NCI-H345 (cell line): ENCODE data around the gene CDC42BPB.
A peak's percentile ranks its signal among the peaks of the same experiment; 100 is the strongest.
"Not testable (repeated sequence)": the region's sequence is repeated elsewhere in the genome, so short reads cannot be mapped to it uniquely, and the experiment has no call there.

Experiments
- DNase-seq: peaks from one replicate; lab custom pipeline; 2025; lab: John Stamatoyannopoulos, UW

Gene CDC42BPB

DNA sequence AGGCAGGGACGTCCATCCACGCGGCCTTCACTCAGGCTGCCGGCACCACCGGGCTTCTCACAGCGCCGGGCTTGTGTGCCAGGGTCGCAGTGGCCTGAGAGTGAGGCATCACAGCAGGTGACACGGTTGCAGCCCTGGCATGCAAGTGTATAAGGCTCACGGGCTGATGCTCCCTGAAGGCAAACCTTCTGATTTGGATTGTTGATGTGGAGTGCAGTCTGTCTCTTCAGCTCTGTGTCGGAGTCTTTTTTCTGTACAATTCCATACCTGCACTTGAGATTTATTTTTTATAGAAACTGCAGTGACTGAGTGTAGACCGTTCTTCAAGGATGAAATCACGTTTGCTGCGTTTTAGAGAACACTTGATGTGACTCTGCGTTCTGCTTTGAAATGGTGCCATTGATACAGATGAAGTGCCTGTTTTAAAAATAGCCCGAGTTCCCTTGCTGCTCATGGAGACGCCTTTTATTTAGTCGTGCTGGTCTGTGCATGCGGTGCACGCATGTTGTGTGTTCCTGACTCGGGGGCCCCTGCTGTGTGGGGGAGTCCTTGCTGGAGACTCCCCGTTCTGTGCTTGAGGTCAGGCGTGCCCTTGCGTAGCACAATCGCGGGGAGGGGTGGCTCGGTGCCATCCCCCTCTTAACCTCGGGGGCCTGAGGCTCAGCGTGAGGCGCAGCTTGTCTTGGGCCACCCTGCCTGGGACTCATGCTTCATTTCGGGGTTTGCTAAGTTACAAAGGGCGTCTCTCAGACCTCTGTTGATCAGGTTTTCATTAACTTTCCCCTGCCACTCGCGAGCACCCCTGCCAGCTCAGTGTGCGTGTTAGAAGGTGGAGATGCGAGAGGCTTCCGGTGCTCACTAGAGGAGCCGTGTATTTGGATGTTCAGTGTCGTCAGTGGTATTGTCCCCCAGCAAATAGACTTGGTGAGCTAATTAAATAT lies 156.4 kb downstream of the CDC42BPB start:
- peak; percentile 61 for DNase-seq

DNA sequence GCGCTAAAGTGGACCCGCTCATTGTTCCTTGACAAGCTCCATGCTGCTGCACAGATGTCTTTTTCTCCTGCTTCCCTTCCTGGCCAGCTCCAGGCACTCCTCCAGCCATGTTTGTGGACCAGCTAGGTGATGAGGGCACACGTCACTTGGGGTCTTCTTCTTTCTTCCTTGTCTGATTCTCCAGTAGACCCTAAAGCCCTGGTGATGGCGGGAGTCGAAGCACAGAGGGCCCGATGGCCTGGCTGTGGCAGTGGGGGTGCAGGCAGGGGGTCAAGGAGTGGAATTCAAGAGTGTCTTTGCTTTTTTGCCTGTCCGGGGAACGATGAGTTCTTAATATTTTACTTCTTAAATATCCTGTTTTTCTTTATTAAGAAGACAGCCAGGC lies 157.8 kb downstream of the CDC42BPB start:
- DNase-seq: no peak

DNA sequence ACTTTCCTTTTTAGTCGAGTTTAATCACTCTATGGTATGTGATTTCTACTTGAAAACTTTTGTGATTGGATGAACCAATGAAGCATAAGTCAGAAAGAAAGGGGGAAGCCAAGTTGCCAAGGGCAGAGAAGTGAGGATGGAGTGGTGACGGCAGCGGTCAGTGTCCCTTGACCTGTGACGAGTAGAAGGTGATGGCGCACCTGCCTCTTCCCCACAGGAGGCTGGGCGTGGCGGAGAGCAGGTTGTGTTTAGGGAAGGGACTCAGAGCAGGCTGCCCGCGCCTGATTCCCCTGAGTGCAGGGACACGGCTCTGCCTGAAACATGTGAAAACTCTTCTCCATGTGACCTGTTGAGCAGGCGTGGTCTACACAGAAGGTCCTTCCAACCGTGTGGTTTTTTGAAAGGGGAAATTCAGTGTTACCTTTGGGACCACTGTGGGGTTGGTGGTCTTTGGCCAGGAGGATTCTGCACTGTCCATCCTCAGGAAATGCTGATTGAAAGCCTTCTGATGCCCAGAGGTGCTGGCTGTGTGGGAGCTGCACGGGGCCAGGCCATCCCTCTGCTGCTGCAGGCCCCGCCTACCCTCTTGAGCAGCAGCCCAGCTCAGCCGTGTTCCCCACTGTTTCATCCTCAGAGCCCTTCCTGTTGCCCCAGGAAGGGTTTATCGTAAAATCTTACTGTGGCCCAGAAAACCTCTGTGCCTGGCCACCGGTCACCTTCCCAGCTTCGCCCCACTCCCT lies 158.4 kb downstream of the CDC42BPB start:
- DNase-seq: no peak

DNA sequence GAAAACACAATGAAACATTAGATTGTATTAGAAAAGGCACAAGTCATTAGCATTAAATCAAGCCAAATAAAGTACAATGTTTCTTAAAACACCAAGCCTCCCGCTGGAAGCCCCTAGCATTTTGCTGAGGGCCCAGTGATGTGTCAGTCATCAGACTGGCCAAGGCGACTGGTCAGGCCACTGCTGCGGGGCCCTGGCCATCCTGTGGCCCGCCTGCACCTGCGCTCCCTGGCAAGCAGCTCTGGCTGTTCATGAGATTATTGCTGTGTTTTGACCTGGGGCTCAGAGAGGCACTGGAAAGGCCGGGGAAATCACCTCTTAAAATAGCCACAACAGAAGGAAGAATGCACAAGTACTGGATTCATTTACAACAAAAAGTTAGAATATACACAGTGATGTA lies 159.1 kb downstream of the CDC42BPB start:
- DNase-seq: no peak

DNA sequence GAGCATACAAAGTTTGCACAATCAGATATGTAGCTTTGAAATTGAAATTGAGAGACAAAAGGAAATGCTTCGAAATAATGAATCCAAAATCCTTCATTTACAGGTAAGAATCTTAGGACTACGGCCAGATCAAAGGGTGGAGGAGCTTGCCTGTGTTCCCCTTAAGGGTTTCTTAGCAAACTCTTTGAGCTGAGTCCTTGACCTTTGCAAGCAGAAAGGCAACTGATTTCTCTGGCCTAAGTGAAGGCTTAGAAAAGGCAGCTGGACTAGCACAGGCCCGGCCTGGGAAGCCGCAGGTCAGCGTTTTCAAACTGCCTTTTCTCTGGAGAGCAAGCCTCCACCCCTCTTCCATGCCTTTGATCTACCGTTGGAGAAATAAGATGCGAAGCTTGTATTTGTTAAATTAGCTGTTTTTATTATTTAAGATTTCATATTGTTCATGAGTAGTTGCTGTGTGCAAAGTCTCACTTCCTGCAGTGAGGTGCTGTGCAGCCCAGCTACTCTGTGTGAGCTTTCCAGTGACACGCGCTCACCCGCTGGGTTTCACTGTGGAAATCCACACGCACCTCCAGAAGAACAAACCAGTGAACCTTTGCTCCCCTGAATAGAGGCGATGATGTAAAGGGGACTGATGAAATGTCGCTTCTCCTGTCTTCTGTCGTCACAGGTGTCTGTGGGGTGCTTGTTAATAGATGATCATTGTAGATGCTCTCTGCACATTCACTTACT lies 159.9 kb downstream of the CDC42BPB start:
- DNase-seq: no peak

DNA sequence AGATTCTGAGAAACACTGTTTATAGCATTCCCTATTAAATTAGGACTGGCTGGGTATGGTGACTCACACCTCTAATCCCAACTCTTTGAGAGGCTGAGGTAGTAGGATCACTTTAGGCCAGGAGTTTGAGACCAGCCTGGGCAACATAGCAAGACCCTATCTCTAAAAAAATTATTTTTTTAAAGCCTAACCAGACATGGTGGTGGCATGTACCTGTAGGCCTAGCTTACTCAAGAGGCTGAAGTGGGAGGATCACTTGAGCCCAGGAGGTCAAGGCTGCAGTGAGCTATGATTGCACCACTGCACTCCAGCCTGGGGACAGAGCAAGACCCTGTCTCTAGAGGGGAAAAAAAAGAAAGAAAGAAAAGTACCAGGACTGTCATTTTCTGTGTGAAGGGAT lies 160.6 kb downstream of the CDC42BPB start:
- DNase-seq: not testable (repeated sequence)

DNA sequence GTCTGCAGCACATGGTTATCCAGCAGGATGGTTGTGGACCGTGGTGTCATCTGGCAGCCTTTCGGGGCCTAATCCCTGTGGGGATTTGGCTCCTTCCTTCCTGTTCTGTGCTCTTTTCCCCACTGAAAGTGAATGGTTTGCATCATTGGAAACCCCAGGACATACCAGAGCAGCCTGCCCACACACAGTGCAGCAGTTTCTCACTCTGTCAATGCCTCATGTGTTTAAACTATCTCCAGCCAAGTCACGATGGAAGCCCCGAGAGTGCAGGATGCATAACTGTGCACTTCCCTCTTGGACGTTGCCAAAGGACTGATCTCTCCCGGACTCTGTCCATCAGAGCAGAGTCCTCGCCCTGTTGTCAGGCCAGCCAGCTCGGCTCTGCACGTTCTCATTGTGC lies 163.9 kb downstream of the CDC42BPB start:
- DNase-seq: no peak

DNA sequence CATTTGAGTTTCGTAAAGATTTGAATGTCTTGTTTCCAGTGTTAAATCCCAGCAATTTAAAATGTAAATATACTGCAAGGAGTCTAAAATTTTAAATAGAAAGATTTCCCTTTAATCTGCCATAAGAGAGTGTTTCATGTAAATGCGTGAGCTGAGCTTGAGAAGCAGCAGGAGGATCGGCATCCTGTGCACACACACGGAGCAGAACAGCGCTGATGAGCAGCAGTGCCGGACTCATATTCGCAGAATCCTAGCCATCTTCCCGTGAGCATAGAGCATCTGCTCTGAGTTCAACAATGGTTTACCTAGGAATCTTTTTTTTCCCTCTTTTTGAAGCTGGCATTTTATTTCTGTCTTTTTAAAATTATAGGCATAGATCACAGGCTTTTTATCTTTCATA lies 164.7 kb downstream of the CDC42BPB start:
- no peak for DNase-seq

DNA sequence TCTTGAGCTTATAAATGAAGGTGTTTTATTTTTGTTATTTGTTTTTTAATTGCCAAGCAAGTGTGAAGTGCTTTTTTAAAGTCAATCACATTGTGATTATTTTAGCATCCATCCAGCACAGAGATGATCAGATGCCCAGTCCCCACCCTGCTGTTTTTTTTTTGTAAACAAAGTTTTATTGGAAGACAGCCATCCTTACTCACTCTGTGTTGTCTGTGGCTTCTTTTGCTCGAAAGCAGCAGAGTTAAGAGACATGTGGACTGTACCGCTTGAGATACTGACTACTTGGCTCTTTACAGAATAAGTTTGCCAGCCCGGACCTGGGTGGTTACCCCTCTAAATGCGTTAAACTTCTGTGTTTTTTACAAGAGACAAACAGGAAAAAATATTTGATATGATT lies 165.8 kb downstream of the CDC42BPB start:
- DNase-seq: peak; percentile 15

DNA sequence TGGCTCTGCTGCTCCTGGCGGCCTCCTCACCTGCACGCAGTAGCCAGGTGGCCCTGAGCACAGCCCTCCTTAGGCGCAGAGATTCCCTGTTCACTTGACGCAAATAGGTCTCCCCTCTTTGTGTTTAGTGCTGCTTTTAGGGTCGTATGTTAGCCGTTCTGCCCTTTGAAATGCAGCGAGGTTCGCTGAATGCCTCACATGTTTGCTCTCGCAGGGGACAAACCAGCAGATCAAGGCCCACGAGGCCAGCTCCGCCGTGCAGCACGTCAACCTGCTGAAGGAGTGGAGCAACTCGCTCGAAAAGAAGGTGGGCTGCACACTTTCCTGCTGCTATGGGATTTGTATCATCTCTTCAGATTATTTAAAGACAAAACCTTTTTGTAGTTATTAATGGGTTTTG lies 166.2 kb downstream of the CDC42BPB start:
- DNase-seq: no peak

DNA sequence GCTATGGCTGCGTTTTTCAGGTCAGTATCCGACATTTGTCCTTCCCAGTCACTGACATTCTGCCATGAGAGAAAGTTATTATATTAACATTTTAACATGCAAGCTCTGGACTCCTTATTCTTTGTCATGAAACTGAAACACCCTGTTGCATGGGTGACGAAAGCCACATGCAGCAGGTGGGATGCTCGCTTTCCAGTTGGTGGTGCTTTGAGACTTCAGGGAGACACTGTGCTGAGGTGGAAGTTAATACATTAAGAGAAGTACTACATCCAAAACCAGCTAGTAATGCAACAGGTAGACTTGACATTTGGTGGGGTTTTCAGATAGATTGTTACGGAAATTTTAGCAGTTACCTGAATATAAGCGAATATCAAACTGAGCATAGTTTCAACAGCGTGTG lies 167.7 kb downstream of the CDC42BPB start:
- no peak for DNase-seq

DNA sequence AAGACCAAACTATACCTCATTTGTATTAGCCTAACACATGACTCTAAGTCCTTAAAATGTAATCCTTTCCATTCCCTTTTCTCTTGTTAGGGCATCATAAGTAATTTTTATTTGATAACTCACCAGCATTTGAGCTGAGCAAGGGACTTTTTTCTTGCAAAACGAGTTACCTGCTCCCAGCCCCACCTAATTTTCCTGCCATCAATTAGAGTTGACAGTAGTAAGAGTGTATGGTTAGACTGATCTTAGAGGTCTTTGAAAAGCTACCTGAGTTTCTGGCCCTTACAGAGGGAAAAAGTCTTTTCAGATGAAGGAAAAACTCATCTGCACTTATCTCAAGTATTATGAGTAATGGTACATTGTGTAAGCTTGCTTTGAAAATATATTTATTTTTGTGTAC lies 168.6 kb downstream of the CDC42BPB start:
- DNase-seq: no peak

DNA sequence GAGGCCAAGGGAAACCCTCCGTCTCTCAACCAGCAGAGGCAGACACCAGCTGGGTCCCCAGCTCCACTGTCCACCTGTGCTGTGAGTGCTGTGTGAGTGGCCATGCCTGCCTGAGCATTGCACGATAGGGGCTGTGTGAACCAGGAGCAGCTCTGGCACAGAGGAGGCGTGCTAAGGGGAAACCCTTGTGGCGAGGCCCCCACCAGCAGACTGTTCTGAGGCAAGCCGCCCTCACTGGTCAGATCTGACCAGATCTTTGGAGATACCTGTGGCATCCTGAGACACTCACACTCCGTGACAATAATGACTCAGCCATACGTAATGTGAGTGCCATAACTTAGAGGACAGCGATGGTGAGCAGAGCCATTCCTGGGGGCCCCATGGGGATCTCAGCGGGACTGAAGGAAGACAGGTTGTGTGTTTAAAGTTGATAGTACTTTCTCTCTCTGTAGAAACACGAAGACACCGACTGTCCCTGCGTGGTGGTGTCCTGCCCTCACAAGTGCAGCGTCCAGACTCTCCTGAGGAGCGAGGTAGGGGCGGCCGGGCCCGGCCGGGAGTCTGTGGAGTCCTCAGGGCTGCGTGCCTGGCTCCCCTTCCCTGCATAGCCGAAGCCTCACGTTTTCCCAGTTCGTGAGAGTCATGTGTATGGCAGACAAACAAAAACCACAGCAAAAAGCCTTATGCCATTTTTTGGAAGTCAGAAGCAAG lies 171.5 kb downstream of the CDC42BPB start:
- DNase-seq: no peak

DNA sequence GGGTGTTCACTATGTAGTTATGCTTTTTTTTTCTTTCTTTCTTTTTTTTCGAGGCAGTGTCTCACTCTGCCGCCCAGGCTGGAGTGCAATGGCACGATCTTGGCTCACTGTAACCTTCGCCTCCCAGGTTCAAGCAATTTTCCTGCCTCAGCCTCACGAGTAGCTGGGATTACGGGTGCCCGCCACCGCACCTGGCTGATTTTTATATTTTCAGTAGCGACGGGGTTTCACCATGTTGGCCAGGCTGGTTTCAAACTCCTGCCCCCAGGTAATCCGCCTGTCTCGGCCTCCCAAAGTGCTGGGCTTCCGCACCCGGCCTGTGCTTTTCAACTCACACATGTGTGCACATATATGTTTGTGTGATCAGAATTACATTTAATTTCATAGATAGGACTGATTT lies 173.8 kb downstream of the CDC42BPB start:
- DNase-seq: no peak

DNA sequence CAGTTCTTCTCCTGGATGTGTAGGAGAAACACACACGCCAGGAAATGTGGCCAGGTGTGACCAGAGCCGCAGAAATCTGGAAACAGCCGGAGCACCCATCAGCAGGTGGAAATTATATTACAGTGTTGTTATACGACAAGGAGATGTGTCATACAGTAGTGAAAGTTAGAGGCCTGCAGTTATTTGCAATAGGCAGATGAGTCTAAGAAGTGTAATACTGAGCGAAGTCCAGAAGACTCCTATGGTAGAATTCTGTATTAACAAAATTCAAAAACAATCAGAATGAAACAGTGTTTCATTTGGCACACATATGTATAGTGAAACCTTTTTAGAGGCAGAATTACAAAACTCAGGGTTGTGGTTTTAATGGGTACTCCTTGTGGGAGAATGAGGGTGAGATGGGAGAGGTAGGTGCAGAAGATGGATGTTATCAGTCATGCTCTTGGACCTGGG lies 174.2 kb downstream of the CDC42BPB start:
- no peak for DNase-seq
